Progenitor cell of endocrine pancreas (in vitro differentiated cells): ENCODE results near the gene TMED10. TPM values are rescaled to one million over a fixed set of nuclear protein-coding genes. Genes with fewer than 3 reads are reported as not detected.

ENCODE experiments used
- DNase-seq: peaks from one replicate; pipeline ENCODE4 v3.0.0; 2021; ENCODE audit warnings: low spot score; ENCODE audit not compliant: unreplicated experiment
- H3K27ac Mint-ChIP-seq: 2 replicates; pipeline ENCODE4 v1.8.0; 2021; ENCODE audit warnings: mild to moderate bottlenecking, moderate library complexity, mixed read lengths
- H3K27me3 Mint-ChIP-seq: 2 replicates; pipeline ENCODE4 v1.8.0; 2021; ENCODE audit warnings: mixed read lengths
- H3K36me3 Mint-ChIP-seq: 2 replicates; pipeline ENCODE4 v1.8.0; 2022; ENCODE audit warnings: mixed read lengths; ENCODE audit not compliant: insufficient read depth
- H3K4me1 Mint-ChIP-seq: 2 replicates; pipeline ENCODE4 v1.8.0; 2021; ENCODE audit warnings: low read depth, mixed read lengths
- H3K4me3 Mint-ChIP-seq: 2 replicates; pipeline ENCODE4 v1.8.0; 2021; ENCODE audit warnings: low read depth, mild to moderate bottlenecking, moderate library complexity, mixed read lengths
- H3K9me3 Mint-ChIP-seq: 2 replicates; pipeline ENCODE4 v1.8.0; 2021; ENCODE audit warnings: low read depth, mixed read lengths
- total RNA-seq: library from RNA; stranded (reverse); gene quantifications from 2 replicates; pipeline ENCODE4 v1.2.1, GENCODE V29; 2021
- TF ChIP-seq, protein P1 (sequence below): fragments of 200-600 bp; sonication (generic); IDR thresholded peaks from one replicate; pipeline ENCODE4 v1.5.0; 2021; ENCODE audit warnings: antibody characterized with exemption, mild to moderate bottlenecking; ENCODE audit not compliant: unreplicated experiment

Gene TMED10
- total RNA-seq, 1 donor from 2014 or later, result 288 TPM

GRCh38 chr14:75126121-75126544 is 50.3 kb downstream of the TMED10 start:
- Mint-ChIP-seq H3K27ac (peak overlapping the region; percentile 99), H3K9me3 (no peaks in the 10 kb centered on the region), H3K4me3 (peak overlapping the region; percentile 92), H3K27me3 (no peaks in the 10 kb centered on the region), H3K36me3 (peaks cover 1% of the 10 kb centered on the region), H3K4me1 (peaks cover 19% of the 10 kb centered on the region)
- no peak for DNase-seq
- TF ChIP-seq, protein P1, sequence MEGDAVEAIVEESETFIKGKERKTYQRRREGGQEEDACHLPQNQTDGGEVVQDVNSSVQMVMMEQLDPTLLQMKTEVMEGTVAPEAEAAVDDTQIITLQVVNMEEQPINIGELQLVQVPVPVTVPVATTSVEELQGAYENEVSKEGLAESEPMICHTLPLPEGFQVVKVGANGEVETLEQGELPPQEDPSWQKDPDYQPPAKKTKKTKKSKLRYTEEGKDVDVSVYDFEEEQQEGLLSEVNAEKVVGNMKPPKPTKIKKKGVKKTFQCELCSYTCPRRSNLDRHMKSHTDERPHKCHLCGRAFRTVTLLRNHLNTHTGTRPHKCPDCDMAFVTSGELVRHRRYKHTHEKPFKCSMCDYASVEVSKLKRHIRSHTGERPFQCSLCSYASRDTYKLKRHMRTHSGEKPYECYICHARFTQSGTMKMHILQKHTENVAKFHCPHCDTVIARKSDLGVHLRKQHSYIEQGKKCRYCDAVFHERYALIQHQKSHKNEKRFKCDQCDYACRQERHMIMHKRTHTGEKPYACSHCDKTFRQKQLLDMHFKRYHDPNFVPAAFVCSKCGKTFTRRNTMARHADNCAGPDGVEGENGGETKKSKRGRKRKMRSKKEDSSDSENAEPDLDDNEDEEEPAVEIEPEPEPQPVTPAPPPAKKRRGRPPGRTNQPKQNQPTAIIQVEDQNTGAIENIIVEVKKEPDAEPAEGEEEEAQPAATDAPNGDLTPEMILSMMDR, result no peak

GRCh38 chr14:75125617-75126016 is 50.8 kb downstream of the TMED10 start:
- peaks cover 1% of the 10 kb centered on the region for H3K36me3 Mint-ChIP-seq
- H3K4me1 Mint-ChIP-seq, result peaks cover 19% of the 10 kb centered on the region
- H3K27me3 Mint-ChIP-seq, result no peaks in the 10 kb centered on the region
- H3K27ac Mint-ChIP-seq, result no peak overlapping the region
- no peak for DNase-seq
- TF ChIP-seq, protein P1, result no peak
- H3K9me3 Mint-ChIP-seq, result no peaks in the 10 kb centered on the region
- peak overlapping the region; percentile 92 for H3K4me3 Mint-ChIP-seq

DNA sequence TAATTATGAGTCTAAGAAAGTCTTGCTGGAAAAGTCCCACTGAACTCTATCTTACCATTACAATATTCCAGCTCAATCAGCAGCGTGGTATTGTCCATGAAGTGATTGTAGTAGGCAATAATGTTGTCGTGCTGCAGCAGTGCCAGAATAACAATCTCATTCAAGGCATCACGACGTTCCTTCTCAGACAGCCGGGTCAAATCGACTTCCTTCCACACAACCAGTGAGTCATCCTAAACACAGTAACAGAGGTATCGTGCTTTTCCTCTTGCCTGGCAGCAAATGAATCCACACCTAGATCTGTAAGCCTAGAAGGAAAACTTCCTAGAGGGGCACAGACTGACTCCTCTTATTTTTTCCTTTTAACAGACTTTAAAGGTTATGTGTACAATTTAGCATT is 52.4 kb downstream of the TMED10 start:
- TF ChIP-seq, protein P1, result no peak

GRCh38 chr14:75121552-75121951 is 54.9 kb downstream of the TMED10 start:
- Mint-ChIP-seq H3K27ac (no peak overlapping the region), H3K4me1 (peaks cover 11% of the 10 kb centered on the region), H3K9me3 (no peaks in the 10 kb centered on the region), H3K36me3 (peaks cover 7% of the 10 kb centered on the region), H3K27me3 (no peaks in the 10 kb centered on the region), H3K4me3 (no peak overlapping the region)
- no peak for DNase-seq
- TF ChIP-seq, protein P1, result no peak

More for the DNA sequence above, 52.4 kb downstream of the TMED10 start:
- no peak overlapping the region for H3K27ac Mint-ChIP-seq
- DNase-seq, result no peak
- peaks cover 19% of the 10 kb centered on the region for H3K4me1 Mint-ChIP-seq
- H3K4me3 Mint-ChIP-seq, result no peak overlapping the region
- H3K27me3 Mint-ChIP-seq, result no peaks in the 10 kb centered on the region
- H3K36me3 Mint-ChIP-seq, result peaks cover 4% of the 10 kb centered on the region
- no peaks in the 10 kb centered on the region for H3K9me3 Mint-ChIP-seq

DNA sequence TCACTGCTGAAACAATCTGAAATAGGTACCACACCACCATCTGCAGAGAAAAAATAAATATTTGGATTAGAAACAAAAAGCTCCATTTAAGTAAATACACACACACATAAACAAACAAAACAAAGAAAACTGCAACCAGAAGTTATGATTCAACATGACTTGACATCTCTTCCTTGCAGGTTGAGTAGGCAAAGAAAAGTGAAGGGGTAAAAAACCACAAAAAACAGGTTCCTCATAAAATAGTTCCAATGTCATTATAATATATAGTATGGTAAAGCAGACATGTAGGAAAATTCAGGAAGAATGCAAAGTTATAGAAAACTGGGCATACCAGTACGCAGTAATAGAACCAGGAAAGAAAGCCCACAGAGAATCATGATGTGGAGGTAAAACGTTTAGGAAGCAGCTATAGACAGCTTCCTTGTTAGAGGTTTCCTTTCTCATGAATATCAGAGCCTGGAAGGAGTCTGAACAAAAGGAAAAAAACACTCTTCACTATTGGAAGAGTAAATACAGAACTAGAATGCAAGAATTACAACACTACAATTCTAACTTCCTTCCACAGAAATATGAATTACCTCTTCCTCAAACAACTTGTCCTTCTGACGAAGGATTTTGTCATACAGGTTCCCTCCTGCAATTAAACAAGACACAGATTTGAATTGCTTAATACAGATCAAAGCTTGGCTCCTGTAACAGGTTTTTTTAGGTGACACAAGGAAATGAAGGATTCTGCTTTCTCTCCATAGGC is 55.7 kb downstream of the TMED10 start:
- TF ChIP-seq, protein P1, result no peak

More for the DNA sequence above, 55.7 kb downstream of the TMED10 start:
- Mint-ChIP-seq H3K4me3 (no peak overlapping the region), H3K27me3 (no peaks in the 10 kb centered on the region), H3K4me1 (peaks cover 5% of the 10 kb centered on the region), H3K36me3 (peaks cover 9% of the 10 kb centered on the region), H3K9me3 (no peaks in the 10 kb centered on the region), H3K27ac (no peak overlapping the region)
- no peak for DNase-seq
